Measurements from ENCODE around the gene EFHD1.

Gene EFHD1

DNA sequence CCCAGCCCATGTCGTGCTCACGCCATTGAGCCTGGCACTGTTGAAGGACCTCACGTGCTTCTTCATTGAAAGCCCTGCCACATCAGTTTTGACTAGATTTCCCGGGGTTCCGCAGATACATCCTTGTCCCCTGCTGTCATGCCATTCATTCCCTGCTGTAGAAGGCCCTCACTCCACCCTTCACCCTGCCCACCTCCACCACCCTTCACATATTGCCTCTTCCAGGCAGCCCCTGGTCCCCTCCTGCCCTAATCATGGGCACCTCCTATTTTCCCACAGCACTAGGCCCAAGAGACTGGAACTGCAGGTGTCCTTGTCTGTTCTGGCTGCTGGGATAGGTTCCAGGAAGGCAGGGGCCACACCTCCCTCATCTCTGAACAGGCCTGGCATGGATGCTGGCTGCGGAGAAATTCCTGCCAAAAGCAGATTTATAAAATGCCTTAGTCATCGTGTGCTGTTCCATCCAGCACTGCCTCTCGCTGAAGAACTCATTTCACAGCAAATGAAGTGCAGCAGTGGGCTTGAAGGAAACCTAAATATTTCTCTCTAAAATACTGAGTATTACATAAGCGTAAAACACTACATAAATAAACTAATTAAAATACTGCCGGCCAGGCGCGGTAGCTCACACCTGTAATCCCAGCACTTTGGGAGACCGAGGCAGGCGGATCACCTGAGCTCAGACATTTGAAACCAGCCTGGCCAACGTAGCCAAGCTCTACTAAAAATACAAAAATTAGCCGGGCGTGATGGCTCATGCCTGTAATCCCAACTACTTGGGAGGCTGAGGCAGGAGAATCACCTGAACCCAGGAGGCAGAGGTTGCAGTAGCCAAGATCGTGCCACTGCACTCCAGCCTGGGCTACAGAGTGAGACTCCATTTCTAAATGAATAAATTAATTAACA is 44.5 kb upstream of the EFHD1 start:
- no peak for DNase-seq (ENCODE audit: low read depth)
- TF ChIP-seq MYC (IDR thresholded peaks at IDR 0.05; ENCODE audit: low read depth, low read length) (no peak), POLR2A (IDR thresholded peaks at IDR 0.05; ENCODE audit: extremely low read depth, insufficient read length) (no peak)
- TF ChIP-seq, protein P1, sequence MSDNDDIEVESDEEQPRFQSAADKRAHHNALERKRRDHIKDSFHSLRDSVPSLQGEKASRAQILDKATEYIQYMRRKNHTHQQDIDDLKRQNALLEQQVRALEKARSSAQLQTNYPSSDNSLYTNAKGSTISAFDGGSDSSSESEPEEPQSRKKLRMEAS (IDR thresholded peaks at IDR 0.05; ENCODE audit: low read depth, low read length) = no peak
- TF ChIP-seq, protein P2, sequence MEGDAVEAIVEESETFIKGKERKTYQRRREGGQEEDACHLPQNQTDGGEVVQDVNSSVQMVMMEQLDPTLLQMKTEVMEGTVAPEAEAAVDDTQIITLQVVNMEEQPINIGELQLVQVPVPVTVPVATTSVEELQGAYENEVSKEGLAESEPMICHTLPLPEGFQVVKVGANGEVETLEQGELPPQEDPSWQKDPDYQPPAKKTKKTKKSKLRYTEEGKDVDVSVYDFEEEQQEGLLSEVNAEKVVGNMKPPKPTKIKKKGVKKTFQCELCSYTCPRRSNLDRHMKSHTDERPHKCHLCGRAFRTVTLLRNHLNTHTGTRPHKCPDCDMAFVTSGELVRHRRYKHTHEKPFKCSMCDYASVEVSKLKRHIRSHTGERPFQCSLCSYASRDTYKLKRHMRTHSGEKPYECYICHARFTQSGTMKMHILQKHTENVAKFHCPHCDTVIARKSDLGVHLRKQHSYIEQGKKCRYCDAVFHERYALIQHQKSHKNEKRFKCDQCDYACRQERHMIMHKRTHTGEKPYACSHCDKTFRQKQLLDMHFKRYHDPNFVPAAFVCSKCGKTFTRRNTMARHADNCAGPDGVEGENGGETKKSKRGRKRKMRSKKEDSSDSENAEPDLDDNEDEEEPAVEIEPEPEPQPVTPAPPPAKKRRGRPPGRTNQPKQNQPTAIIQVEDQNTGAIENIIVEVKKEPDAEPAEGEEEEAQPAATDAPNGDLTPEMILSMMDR (IDR thresholded peaks at IDR 0.05; ENCODE audit: low read depth, low read length) = no peak
- no peak overlapping the region for H3K4me3 ChIP-seq (ENCODE audit: low read depth, low read length)

DNA sequence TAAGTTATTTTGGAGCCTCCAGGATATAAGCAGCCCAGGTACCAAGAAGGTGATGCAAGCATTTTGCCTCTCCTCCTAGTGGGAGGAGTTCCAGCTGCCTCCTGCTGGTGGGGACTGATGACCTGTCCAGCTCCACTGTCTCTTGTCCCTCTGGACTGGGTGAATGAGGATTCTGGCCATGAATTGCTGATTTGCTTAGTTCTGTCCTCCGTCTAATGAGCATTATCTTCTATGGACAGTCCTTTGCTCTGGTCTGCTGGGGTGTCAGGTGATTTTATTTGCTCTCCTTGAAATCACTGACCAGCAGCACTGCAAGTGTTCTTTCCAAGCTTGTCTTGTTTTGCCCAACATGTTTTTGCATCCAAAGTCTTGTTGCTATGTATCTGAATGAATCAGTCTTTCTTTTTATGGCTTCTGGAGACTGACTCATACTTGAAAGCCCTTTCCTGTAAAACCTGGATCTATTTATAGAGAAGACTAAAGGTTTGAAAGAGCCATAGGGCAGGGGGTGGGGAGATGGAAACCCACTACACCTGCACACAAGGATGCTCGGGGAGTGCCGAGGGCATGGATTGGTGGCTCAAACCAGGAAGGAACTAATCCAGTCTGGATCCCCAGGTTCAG is 40.5 kb upstream of the EFHD1 start:
- no peak for TF ChIP-seq MYC (IDR thresholded peaks at IDR 0.05; ENCODE audit: low read depth, low read length)
- TF ChIP-seq POLR2A (IDR thresholded peaks at IDR 0.05; ENCODE audit: extremely low read depth, insufficient read length) = no peak
- TF ChIP-seq, protein P2 (IDR thresholded peaks at IDR 0.05; ENCODE audit: low read depth, low read length) = no peak
- TF ChIP-seq, protein P1 (IDR thresholded peaks at IDR 0.05; ENCODE audit: low read depth, low read length) = no peak
- DNase-seq (ENCODE audit: low read depth) = no peak
- no peak overlapping the region for H3K4me3 ChIP-seq (ENCODE audit: low read depth, low read length)

DNA sequence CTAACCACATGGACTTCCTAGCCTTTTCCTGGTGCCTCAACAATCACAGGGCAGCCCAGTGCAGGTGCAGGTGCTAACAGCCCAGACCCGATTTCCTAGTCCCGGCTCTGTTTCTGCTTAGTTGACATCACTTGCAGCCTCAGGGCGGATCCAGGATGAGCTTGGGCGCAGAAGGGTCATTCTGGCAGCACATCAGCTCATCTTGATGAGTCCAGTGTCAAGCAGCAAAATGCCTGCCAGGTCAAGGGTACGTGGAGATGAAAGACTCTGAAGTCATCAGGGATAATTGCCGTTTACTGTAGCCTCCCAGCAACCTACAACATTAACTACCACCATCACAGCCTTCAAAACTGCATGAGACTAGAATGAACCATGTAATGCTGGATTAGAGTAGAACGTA is 39.4 kb upstream of the EFHD1 start:
- DNase-seq (ENCODE audit: low read depth) = no peak
- H3K4me3 ChIP-seq (ENCODE audit: low read depth, low read length) = no peak overlapping the region
- TF ChIP-seq, protein P2 (IDR thresholded peaks at IDR 0.05; ENCODE audit: low read depth, low read length) = no peak
- TF ChIP-seq MYC (IDR thresholded peaks at IDR 0.05; ENCODE audit: low read depth, low read length) (no peak), POLR2A (IDR thresholded peaks at IDR 0.05; ENCODE audit: extremely low read depth, insufficient read length) (no peak)
- TF ChIP-seq, protein P1 (IDR thresholded peaks at IDR 0.05; ENCODE audit: low read depth, low read length) = no peak

DNA sequence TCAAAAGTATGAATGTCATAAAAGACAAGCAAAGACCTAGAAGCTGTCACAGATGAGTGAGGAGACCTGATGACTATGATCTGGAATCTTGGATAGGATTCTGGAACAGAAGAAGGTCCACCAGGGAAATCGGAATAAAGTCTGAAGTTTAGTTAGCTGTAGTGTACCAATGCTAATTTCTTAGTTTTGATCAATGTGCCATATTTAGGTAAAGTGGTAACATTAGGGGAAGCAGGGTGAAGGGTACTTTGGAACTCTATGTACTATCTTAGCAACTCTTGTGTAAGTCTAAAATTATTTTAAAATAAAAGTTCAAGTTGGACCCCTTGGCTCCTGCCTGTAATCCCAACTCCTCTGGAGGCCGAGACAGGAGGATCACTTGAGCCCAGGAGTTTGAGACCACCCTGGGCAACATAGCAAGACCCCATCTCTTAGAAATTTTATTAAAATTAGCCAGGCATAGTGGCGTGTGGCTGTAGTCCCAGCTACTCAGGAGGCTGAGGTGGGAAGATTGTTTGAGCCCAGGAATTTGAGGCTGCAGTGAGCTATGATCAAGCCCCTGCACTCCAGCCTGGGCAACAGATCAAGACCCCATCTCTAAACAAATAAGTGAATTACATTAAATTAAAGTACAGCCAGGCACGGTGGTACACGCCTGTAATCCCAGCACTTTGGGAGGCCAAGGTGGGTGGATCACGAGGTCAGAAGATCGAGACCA is 35.9 kb upstream of the EFHD1 start:
- H3K4me3 ChIP-seq (ENCODE audit: low read depth, low read length) = no peak overlapping the region
- DNase-seq (ENCODE audit: low read depth) = no peak
- TF ChIP-seq, protein P2 (IDR thresholded peaks at IDR 0.05; ENCODE audit: low read depth, low read length) = no peak
- TF ChIP-seq POLR2A (IDR thresholded peaks at IDR 0.05; ENCODE audit: extremely low read depth, insufficient read length) (no peak), MYC (IDR thresholded peaks at IDR 0.05; ENCODE audit: low read depth, low read length) (no peak)
- TF ChIP-seq, protein P1 (IDR thresholded peaks at IDR 0.05; ENCODE audit: low read depth, low read length) = no peak

DNA sequence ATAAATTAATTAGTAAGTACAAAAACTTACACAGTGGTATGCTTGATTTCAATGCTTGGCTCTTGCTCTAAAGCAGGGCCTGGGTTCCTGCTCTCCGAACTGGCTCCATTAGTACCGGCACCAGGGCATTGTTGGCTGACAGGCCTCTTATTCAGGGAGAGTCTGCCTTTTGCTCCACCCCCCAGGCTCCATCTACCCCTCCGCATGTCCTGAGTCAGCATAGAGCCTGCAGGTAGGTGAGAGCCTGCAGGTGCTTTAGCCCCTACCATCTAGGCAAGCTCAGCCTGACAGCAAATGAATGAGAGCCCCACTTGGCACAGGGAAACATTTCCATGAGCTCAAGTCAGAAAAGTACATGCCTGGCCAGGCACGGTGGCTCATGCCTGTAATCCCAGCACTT is 35.1 kb upstream of the EFHD1 start:
- H3K4me3 ChIP-seq (ENCODE audit: low read depth, low read length) = no peak overlapping the region
- TF ChIP-seq, protein P2 (IDR thresholded peaks at IDR 0.05; ENCODE audit: low read depth, low read length) = no peak
- TF ChIP-seq MYC (IDR thresholded peaks at IDR 0.05; ENCODE audit: low read depth, low read length) (no peak), POLR2A (IDR thresholded peaks at IDR 0.05; ENCODE audit: extremely low read depth, insufficient read length) (no peak)
- TF ChIP-seq, protein P1 (IDR thresholded peaks at IDR 0.05; ENCODE audit: low read depth, low read length) = no peak
- DNase-seq (ENCODE audit: low read depth) = no peak
